ENCODE measurements around the gene NRSN1. TPM values are rescaled to one million over a fixed set of nuclear protein-coding genes. Genes with fewer than 3 reads are reported as not detected.

The NRSN1 gene
- total and polyA plus RNA-seq, 9 donors: 0.13 TPM; not detected in 8

GRCh38 chr6:24149836-24150235, 23.8 kb downstream of the NRSN1 start:
- 51 to 59% (median 53%) methylated on average over 3 of the region's 3 CpGs for WGBS, 3 donors
- Histone ChIP-seq H3K36me3 (no peaks in the 10 kb centered on the region), H3K9me3 (no peaks in the 10 kb centered on the region), H3K4me1 (ENCODE audit: insufficient read depth) (no peaks in the 10 kb centered on the region), H3K4me3 (no peak overlapping the region), H3K27me3 (no peaks in the 10 kb centered on the region), H3K27ac (no peak overlapping the region)
- intact Hi-C loops (cut with DNase I): no loop called here
- DNase-seq: no peak
- TF ChIP-seq CTCF (IDR thresholded peaks at IDR 0.05) (no peak), EP300 (IDR thresholded peaks at IDR 0.05) (no peak), POLR2A (IDR thresholded peaks at IDR 0.05) (no peak)

- intact Hi-C loops (cut with DNase I): no loop called here
- DNase-seq: no peak
- WGBS, 3 donors: 81 to 89% (median 87%) methylated on average over 1 of the region's 1 CpG
- Histone ChIP-seq H3K4me1 (ENCODE audit: insufficient read depth) (no peaks in the 10 kb centered on the region), H3K27me3 (no peaks in the 10 kb centered on the region), H3K4me3 (no peak overlapping the region), H3K27ac (no peak overlapping the region), H3K36me3 (no peaks in the 10 kb centered on the region), H3K9me3 (no peaks in the 10 kb centered on the region)
- TF ChIP-seq POLR2A (IDR thresholded peaks at IDR 0.05) (no peak), EP300 (IDR thresholded peaks at IDR 0.05) (no peak), CTCF (IDR thresholded peaks at IDR 0.05) (no peak)
Observed at GRCh38 chr6:24152014-24152413, 26.0 kb downstream of the NRSN1 start.

GRCh38 chr6:24154121-24154520, 28.1 kb downstream of the NRSN1 start:
- Histone ChIP-seq H3K36me3 (no peaks in the 10 kb centered on the region), H3K4me3 (no peak overlapping the region), H3K27me3 (no peaks in the 10 kb centered on the region), H3K4me1 (ENCODE audit: insufficient read depth) (no peaks in the 10 kb centered on the region), H3K9me3 (no peaks in the 10 kb centered on the region), H3K27ac (no peak overlapping the region)
- no peak for TF ChIP-seq CTCF (IDR thresholded peaks at IDR 0.05)
- TF ChIP-seq POLR2A (IDR thresholded peaks at IDR 0.05): no peak
- TF ChIP-seq EP300 (IDR thresholded peaks at IDR 0.05): no peak
- no peak for DNase-seq
- intact Hi-C loops (cut with DNase I): no loop called here

- no peak overlapping the region for H3K27ac ChIP-seq
- H3K27me3 ChIP-seq: no peaks in the 10 kb centered on the region
- H3K4me3 ChIP-seq: no peak overlapping the region
- WGBS, 3 donors: 0 to 12% (median 4%) methylated on average over 1 of the region's 1 CpG
- intact Hi-C loops (cut with DNase I): no loop called here
- H3K36me3 ChIP-seq: no peaks in the 10 kb centered on the region
- H3K4me1 ChIP-seq (ENCODE audit: insufficient read depth): no peaks in the 10 kb centered on the region
- no peak for DNase-seq
- TF ChIP-seq EP300 (IDR thresholded peaks at IDR 0.05) (no peak), CTCF (IDR thresholded peaks at IDR 0.05) (no peak), POLR2A (IDR thresholded peaks at IDR 0.05) (no peak)
- H3K9me3 ChIP-seq: no peaks in the 10 kb centered on the region
Observed at GRCh38 chr6:24157886-24158285, 31.9 kb downstream of the NRSN1 start.

GRCh38 chr6:24183584-24183983, 57.6 kb downstream of the NRSN1 start:
- H3K4me1 ChIP-seq (ENCODE audit: insufficient read depth): no peaks in the 10 kb centered on the region
- no peaks in the 10 kb centered on the region for H3K9me3 ChIP-seq
- H3K36me3 ChIP-seq: no peaks in the 10 kb centered on the region
- H3K27me3 ChIP-seq: no peaks in the 10 kb centered on the region
- 80 to 85% (median 85%) methylated on average over 10 of the region's 10 CpGs for WGBS, 3 donors
- no peak overlapping the region for H3K27ac ChIP-seq
- TF ChIP-seq POLR2A (IDR thresholded peaks at IDR 0.05) (no peak), EP300 (IDR thresholded peaks at IDR 0.05) (no peak), CTCF (IDR thresholded peaks at IDR 0.05) (no peak)
- H3K4me3 ChIP-seq: no peak overlapping the region
- DNase-seq: no peak
- intact Hi-C loops (cut with DNase I): no loop called here
